SH-SY5Y (cell line): ENCODE data around the gene RYR3.

Experiments
- GATA2 ChIP-seq: IDR thresholded peaks from 2 replicates; pipeline ENCODE4 v1.6.1; 2011; ENCODE audit warnings: mild to moderate bottlenecking, low read depth, low read length
- GATA3 ChIP-seq: IDR thresholded peaks from 2 replicates; pipeline ENCODE4 v1.6.1; 2011; ENCODE audit warnings: low read depth, mild to moderate bottlenecking, low read length, moderate library complexity

DNA sequence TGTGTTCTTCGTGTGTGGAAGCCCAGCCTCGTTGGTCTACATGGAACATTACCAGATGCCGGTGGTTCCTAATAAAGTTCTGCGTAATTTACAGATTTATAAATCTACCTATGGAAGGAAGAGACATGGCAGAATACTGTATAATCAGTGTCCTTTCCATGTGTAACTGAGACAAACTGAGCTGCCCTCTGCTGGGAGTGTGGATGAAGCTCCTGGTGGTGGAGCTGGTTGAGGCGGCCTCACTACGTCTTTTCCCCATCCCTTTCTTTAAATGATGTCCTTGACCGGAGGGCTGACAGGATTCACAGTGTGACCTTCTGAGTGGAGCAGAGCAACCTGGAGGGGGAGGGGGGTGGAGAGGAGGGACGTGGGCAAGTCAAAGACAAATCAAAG is 390.5 kb downstream of the RYR3 start:
- TF ChIP-seq GATA3 (no peak), GATA2 (no peak)
